Choroid plexus epithelial cell (primary cell): ENCODE results near the gene EMC10.

ENCODE experiments used
- DNase-seq: peaks from one replicate; pipeline ENCODE4 v3.0.0-alpha.2; 2010; ENCODE audit warnings: low read depth
- H3K4me3 ChIP-seq: 2 replicates; pipeline ENCODE4 v1.5.1; 2011; ENCODE audit warnings: low read depth, mild to moderate bottlenecking, control low read depth, low read length, moderate library complexity
- CTCF ChIP-seq: conservative IDR thresholded peaks from 2 replicates; pipeline ENCODE4 v1.5.1; 2011; ENCODE audit warnings: low read depth, mild to moderate bottlenecking, control low read depth, inconsistent platforms, low read length, moderate library complexity

EMC10 gene

GRCh38 chr19:50461066-50461875, 15.0 kb upstream of the EMC10 start:
- TF ChIP-seq CTCF, result peak; percentile 94
- DNase-seq, result peak; percentile 83

GRCh38 chr19:50462970-50463369, 13.3 kb upstream of the EMC10 start:
- no peak for TF ChIP-seq CTCF
- no peak for DNase-seq
- no peak overlapping the region for H3K4me3 ChIP-seq

More at GRCh38 chr19:50461066-50461875, 15.0 kb upstream of the EMC10 start:
- no peak overlapping the region for H3K4me3 ChIP-seq

GRCh38 chr19:50464348-50464747, 12.0 kb upstream of the EMC10 start:
- TF ChIP-seq CTCF, result no peak
- DNase-seq, result no peak

DNA sequence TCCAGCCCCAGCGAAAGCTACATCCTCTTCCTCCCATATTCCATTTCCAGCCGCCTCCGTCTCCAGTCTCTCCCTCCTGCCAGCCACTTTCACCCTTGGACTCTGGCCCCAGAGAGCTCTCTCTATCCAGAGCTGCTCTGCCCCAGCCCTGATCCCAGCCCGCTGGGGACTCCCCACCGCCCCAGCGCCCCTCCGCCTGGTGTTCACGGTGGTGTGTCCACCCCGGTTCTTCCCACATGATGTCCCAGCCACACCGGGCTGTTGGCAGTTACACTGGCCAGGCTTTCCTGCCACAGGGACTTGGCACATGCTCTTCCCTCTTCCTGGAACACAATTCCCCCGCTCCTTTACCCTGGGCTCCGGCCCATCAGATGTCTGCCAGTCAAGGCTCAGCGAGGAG, 11.3 kb upstream of the EMC10 start:
- no peak overlapping the region for H3K4me3 ChIP-seq
- TF ChIP-seq CTCF, result no peak
- DNase-seq, result no peak

More at GRCh38 chr19:50464348-50464747, 12.0 kb upstream of the EMC10 start:
- no peak overlapping the region for H3K4me3 ChIP-seq

DNA sequence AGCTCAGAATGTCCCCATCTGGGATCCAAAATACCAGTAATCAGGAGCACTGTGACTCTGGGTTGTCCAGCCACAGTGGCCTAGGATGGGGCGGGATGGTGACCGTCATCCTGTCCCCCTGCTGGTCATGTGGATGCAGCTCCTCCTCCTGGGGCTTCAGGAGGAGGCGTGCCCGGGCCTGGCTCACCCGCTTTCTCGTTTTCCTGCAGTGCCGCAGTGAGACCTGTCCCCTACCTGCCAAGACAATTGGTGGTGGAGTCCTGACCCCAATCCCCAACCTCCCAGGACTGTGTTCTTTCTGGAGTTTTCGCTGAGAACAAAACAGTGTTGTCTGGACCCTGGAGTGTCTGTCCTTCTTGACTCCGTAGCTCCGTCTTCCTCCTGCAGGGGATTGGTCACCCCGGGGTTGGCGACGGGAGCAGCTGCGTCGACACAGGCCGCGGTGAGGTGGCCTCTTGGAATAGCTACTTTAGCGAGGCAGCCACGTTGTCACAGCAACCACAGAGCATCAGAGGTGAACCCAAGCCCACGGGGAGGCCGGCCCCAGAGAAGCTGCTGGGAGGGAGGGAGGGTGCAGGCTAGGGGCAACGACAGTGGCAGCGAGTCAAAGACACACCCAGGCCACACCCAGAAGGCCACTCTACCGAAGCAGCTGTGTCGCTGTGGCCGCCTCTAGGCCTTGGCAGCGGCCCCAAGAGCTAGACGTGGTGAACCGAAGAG, 10.2 kb upstream of the EMC10 start:
- peak; percentile 32 for TF ChIP-seq CTCF
- no peak overlapping the region for H3K4me3 ChIP-seq
- DNase-seq, result no peak

DNA sequence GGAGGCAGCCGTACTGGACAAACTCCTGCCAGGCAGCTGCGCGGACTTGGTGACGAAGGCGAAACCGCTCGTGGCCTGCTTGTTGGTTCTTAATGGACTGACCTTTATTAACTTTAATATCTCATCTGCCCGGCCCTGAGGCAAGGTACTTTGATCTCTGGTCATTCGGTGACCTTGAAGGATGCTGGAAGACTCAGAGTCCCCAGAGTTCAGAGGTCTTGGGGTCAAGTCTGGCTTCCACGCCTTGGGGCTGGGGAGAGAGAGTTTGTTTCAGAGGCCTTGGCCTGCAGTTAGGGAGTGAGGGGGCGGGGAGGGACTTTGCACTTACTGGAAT, 9.6 kb upstream of the EMC10 start:
- TF ChIP-seq CTCF, result no peak
- DNase-seq, result no peak
- no peak overlapping the region for H3K4me3 ChIP-seq
